GM19463 (cell line): ENCODE results near the gene ZNF277.

Experiments used
- ATAC-seq: cut with Tn5 transposase; IDR thresholded peaks from one replicate; pipeline ENCODE4 v1.9.1; 2021; ENCODE audit warnings: mild to moderate bottlenecking, moderate library complexity; ENCODE audit not compliant: unreplicated experiment

ZNF277 gene, protein sequence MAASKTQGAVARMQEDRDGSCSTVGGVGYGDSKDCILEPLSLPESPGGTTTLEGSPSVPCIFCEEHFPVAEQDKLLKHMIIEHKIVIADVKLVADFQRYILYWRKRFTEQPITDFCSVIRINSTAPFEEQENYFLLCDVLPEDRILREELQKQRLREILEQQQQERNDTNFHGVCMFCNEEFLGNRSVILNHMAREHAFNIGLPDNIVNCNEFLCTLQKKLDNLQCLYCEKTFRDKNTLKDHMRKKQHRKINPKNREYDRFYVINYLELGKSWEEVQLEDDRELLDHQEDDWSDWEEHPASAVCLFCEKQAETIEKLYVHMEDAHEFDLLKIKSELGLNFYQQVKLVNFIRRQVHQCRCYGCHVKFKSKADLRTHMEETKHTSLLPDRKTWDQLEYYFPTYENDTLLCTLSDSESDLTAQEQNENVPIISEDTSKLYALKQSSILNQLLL

DNA sequence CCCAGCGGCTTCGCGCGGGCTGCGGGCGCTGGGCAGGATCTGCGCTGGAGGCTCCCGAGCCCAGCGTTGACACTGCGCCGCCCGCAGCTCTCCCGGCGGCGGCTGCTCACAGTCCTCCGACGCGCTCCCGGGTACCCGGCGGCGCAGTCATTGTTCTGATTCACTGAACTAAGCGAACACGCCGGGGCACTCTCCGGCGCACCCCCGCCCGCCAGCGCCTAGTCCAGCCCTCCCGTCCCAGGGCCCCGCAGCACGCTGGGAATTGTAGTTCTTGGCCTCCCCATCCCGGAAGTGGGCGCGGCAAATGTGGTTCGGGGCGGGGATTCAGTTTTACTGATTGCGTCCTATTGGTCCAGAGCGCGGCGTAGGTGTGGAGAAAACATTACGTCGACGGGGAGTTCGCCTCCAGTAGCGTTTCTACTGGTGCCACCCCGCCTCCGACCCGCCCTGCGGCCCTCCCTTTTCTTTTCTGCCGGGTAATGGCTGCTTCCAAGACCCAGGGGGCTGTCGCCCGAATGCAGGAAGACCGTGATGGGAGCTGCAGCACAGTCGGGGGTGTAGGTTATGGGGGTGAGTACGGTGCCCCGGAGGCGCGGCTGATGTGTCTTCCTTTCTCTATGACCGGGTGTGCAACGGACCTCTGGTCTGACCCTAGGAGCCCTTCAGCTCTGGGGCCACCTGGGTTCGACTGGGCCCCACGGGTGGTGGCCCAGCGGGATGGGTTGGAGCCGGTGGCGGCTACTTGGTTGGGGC lies at the start of gene ZNF277, which contains the start of gene DOCK4:
Gene ZNF277, plus strand, starts transcription at position 458 of the 753 bp plus-strand sequence. Its CDS starts 22 bp downstream, at position 480.
Gene DOCK4, minus strand, starts transcription at position 162 of the 753 bp plus-strand sequence. CDS start 261 bp downstream, outside the sequence.
- ATAC-seq = peak; percentile 90

DNA sequence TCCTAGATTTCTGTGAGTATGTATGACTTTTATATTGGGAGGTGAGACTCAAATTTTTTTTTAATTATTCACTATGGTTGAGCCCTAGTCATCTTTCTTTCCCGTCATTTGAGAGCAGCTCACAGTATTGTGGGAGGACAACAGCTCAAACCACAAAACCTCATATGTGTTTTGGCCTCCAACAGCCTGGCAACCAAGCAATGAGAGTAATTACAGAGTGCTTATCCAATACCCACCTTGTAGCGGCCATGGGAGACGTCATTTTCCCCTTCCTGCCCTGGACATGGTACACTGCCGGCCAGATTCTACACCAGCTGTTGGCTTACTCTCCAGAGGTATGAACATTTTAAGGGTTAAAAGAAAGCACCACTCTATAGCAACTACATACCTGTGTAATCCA lies 49.4 kb upstream of the ZNF277 start:
- ATAC-seq = no peak

DNA sequence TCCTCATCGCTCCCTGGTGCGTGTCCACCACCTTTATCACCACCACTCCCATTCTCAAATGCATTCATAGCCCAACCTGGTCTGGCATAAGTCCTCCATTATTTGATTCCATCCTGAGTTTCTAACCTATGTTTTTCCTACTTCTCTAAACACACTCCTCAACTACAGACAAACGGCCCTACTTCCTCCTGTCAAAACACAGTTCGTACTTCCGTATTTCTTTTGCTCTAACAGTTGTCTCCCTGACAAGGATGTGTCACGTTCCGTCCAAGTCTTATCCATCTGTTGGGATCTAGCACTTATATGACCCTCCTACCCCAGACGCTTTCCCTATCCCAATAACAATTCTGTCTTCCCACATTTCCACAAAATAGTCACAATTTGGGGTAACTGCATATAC lies 47.1 kb upstream of the ZNF277 start:
- ATAC-seq = no peak

DNA sequence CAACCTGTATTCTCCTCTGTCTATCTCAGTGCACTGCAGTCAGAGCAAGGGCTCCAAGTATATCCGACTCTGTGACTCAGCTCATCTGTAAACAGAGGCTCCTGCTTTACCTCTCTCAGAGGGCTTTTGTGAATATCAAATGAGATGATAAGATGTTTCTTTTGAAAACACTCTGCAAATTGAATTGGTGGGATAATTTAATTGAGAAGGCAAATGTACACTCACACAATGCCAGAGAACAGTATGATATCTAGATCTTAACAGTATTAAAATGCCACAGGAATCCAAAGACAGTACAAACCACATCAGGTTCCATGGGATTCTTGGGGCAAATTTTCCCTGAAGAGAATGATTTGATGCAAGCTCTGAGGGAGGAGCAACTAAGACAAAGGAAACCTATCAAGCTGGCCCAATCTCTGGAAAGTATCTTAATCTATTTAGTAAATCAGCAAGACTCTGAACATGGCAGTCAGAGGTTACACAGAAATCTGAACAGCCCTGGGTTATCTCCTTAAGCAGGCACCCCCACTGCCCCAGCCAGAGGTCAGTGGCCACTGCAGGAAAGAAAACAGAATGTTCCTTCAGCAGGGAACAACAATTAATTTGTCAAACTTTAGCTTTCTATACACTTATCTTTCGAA lies 46.2 kb upstream of the ZNF277 start:
- no peak for ATAC-seq

DNA sequence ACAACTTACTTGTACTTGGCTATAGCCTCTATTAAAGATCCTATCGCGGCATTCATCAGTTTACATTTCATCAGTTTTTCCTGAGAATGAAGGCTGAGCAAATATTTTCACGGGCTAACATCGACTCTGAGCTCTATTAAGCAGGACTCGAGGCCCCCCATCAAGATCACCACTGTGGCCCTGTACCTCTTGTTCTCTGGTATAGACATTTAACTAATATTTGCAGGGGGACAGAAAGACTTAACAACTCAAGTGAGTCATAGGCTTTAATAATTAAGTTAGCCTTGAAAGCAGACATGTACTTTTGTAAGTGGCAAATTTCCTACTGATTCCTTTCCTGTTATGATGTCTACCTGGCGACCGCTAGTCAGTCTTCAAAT lies 45.7 kb upstream of the ZNF277 start:
- no peak for ATAC-seq

DNA sequence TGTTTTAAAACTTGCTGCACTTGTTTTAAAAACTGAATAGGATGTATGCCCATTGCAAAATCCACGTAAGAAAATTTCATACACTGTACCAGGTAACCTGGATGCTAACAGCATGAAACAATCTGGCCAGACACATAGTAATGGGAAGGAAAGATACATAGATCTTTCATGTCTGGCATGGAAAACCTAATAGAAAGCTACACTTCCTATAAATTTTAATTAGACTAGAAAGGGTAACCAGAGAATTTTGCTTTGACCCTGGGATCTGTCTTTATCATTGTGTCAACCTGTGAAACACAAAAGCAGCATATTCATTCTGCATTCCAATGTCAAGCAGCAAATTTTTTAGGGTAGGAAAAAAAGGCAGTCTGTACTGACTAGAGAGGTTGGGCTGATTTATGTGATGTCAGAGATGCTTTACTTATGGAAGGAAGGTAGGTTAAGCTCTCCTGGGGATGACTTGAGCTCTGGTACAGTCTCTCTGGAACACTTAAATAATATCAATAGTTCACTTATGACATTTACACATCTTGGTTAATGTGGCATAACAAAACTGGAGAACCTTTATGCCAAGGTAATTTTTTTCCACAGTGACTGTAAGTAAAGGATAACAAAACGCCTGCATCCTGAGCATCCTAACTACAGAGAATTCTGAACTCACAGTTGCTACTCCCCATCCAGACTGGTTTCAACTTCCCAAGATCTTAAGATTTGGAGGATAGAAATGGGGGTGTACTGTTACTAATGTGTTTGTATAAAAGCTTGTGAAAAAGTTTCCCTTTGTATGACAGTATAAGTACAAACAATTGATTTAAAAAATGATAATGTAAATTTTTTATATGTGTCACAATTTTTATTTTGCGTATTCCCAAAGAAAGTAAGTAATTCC lies 45.0 kb upstream of the ZNF277 start:
- no peak for ATAC-seq

- peak; percentile 40 for ATAC-seq
Measured at GRCh38 chr7:112162142-112162766, 44.2 kb upstream of the ZNF277 start.

DNA sequence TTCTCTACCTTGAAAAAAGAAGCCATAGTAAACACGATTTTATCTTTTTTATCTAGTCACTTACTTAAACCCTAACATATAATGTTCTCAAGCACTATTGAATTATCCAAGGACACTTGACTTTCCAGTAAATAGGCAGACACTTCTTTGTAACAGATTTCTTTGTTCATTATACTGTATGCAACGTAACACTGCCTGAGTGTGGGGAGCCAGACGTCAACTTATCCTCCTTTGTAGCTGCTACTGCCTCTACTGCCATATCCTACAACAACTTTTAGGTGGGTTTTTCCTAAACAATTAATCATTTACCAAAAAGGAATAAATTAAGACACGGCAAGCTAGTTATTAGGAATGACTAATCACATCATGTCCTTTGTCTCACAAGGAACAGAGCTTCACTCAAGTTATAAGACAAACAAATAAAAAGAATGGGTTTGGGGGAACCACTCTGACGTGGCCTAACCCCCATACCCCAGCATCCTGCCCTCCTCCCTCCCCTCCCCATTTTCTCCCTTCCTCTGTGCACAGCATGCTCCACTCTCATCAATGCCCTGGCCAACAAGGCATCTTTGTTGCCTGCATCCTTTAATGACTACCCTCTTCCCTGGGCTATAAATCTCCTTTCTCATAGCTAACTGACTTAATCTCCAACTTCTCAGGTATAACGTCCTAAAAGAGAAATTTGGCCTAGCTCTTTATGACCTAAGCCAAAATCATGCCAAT lies 43.5 kb upstream of the ZNF277 start:
- peak; percentile 15 for ATAC-seq

- no peak for ATAC-seq
Measured at GRCh38 chr7:112167147-112167546, 39.3 kb upstream of the ZNF277 start.

- ATAC-seq = no peak
Measured at GRCh38 chr7:112168915-112169314, 37.6 kb upstream of the ZNF277 start.

- no peak for ATAC-seq
Measured at GRCh38 chr7:112171673-112172072, 34.8 kb upstream of the ZNF277 start.

- no peak for ATAC-seq
Measured at GRCh38 chr7:112172870-112173567, 33.5 kb upstream of the ZNF277 start.

DNA sequence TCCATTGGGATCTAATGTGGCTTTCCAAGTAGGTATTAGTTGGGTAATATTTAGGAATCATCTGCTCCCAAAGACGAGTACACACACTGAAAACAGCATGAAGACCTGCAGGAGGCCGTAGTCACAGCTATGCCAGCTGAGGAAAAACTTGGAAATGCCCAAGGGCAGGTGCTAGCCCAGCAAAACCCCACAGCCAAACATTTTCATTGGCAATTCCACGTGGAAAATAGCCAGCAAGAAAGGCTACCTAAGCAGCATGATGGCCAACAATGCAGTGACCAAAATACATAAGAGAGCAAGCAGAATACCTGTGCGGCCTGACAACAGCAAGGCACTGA lies 33.0 kb upstream of the ZNF277 start:
- ATAC-seq = no peak

- ATAC-seq = no peak
Measured at GRCh38 chr7:112174192-112174591, 32.3 kb upstream of the ZNF277 start.

GRCh38 chr7:112176241-112176640 lies 30.3 kb upstream of the ZNF277 start:
- no peak for ATAC-seq

GRCh38 chr7:112176693-112177415 lies 29.6 kb upstream of the ZNF277 start:
- no peak for ATAC-seq

GRCh38 chr7:112180223-112180622 lies 26.3 kb upstream of the ZNF277 start:
- no peak for ATAC-seq

- no peak for ATAC-seq
Measured at GRCh38 chr7:112182749-112183148, 23.7 kb upstream of the ZNF277 start.
